Retinal pigment epithelial cell (primary cell): ENCODE results near the gene ANGEL2.
A peak's percentile ranks its signal among the peaks of the same experiment; 100 is the strongest.

Experiments
- DNase-seq: peaks from one replicate; pipeline ENCODE4 v3.0.0-alpha.2; 2010; ENCODE audit warnings: low read depth
- H3K4me3 ChIP-seq: 2 replicates; pipeline ENCODE4 v1.5.1; 2011; ENCODE audit warnings: mild to moderate bottlenecking, low read length, control low read depth, moderate library complexity
- TF ChIP-seq, protein P1 (sequence below): conservative IDR thresholded peaks from 2 replicates; pipeline ENCODE4 v1.5.1; 2011; ENCODE audit warnings: low read depth, low read length, control low read depth, inconsistent platforms

Gene ANGEL2

DNA sequence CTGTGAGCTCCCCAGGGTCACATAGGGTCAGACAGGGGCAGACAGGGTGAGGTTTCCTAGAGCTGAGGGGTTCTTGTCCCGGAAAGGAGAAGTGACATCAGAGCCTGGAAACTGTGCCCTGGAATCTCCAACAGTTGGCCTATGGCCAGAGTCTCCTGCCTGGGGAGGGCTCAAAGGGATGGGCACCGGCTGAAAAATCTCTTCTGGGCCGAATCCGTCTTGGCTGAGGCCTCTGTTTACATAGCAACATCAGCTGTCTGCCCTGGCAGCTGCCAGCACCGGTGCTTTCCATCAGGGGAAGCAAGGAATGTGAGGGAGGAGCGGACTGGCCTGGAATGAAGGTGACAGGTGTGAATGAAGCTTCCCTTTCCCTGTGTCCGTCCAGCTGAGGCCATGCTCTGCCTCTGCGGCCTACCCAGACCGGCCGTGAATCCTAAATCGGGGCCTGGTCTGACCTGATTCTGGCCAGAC lies 34.6 kb downstream of the ANGEL2 start:
- no peak overlapping the region for H3K4me3 ChIP-seq
- DNase-seq = peak; percentile 64

DNA sequence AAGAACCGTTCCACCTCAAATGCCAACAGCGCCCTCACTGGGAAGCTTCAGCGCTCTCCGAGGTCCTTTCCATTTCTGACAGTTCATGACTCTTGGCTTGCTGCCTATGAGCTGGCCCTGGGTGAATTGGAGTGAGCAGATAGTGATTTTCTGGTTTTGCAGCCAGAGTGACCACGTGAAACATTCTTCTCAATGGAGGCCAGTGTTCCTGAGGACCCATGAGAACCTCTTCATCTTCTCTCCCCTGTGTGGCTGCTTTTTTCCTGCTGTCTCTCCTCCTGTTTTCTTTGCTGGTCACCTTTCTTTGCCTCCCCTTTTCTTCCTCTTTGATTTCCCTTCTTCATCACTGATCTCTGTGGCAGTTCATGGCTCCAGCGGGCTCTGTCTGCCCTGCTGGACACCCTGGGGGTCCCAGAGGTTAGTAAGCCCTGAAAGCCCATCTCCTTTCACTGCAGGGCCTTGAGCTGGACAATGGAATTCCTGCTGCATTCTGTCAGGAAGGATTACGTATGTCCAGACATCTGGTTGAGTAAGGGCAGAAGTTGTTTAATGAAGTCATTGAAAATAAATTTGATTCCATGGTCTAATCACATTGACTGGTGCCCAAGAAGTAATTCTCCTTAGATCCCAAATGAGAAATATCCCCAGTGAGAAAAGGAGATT lies 35.4 kb downstream of the ANGEL2 start:
- DNase-seq = peak; percentile 30
- TF ChIP-seq, protein P1, sequence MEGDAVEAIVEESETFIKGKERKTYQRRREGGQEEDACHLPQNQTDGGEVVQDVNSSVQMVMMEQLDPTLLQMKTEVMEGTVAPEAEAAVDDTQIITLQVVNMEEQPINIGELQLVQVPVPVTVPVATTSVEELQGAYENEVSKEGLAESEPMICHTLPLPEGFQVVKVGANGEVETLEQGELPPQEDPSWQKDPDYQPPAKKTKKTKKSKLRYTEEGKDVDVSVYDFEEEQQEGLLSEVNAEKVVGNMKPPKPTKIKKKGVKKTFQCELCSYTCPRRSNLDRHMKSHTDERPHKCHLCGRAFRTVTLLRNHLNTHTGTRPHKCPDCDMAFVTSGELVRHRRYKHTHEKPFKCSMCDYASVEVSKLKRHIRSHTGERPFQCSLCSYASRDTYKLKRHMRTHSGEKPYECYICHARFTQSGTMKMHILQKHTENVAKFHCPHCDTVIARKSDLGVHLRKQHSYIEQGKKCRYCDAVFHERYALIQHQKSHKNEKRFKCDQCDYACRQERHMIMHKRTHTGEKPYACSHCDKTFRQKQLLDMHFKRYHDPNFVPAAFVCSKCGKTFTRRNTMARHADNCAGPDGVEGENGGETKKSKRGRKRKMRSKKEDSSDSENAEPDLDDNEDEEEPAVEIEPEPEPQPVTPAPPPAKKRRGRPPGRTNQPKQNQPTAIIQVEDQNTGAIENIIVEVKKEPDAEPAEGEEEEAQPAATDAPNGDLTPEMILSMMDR = no peak

More for the DNA sequence above, 34.6 kb downstream of the ANGEL2 start:
- TF ChIP-seq, protein P1 = no peak

DNA sequence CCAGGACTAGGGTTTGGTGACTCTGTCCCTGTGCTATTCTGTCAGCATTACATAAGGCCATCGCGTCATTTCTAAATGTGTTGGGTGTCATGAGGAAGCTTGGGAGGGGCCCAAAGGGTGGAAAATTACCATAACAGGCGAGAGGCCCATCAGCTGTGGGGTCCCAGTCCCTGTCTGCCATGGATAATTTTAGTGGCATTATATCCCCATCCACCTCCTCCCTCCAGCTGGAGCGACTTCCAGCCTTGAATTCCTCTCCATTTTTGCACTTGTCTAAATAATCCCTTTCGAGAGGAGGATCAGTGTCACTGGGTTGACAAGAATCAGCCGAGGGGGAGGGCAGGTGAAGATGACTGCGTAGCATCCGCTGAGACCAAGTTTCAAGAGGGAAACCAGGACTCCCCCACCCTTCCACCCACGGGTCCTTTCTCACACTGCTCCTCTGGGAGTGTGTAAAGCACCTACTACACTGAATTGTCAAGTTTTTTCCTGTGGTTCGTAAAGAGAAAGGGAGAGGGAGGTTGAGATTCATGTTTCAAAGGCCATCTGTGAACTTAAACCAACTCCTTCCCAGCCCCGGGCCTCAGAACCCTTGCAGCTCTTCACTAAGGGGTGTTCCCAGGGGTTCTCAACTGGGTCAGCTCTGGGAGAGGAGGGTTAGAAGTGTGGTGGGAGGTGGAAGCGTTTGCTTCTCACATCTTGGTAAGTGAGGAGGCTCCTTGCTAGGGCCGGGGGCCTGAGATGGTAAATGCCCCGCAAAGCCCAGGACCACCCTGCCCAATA lies 36.1 kb downstream of the ANGEL2 start:
- DNase-seq = no peak
- no peak overlapping the region for H3K4me3 ChIP-seq
- TF ChIP-seq, protein P1 = no peak

More for the DNA sequence above, 35.4 kb downstream of the ANGEL2 start:
- H3K4me3 ChIP-seq = no peak overlapping the region

DNA sequence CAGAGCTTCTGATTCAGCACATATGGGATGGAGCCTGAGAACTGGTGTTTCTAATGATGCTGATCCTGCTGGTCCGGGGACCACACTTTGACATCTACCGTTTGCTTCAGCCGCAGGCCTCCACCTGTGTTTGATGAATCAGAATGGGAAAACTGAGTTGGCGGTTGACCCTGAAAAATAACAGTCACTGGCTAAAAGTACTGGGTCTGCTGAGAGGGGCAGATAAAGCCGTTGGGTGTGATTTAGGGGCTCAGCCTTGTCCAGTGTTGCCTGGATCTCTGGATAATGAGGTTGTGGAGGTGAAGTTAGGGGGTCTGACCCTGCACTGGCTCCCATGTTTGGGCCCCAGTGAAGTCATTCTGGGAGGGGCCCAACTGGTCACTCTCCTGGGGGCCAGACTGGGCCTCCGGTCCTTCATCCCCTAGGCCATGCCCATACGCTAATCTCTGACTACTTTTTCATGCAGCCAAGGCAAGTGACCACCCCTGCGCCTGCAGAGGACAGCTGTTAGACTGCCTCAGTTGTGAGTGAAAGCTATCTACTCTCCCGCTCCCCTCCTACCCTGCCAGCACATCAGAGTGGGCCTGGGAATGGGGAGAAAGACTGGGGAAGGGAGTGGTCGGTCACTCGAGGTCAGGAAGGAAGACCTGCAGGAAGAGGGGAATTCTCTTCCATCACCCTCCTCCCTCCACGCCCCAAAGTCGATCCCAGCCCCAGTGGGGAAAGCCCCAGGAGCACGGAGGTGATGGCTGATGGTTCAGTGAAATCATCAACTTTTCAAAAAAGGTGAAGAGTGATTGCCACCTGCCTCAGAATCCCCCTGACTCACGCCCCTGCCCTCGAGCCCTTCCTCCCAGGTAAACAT lies 37.7 kb downstream of the ANGEL2 start:
- TF ChIP-seq, protein P1 = no peak
- no peak overlapping the region for H3K4me3 ChIP-seq
- no peak for DNase-seq

DNA sequence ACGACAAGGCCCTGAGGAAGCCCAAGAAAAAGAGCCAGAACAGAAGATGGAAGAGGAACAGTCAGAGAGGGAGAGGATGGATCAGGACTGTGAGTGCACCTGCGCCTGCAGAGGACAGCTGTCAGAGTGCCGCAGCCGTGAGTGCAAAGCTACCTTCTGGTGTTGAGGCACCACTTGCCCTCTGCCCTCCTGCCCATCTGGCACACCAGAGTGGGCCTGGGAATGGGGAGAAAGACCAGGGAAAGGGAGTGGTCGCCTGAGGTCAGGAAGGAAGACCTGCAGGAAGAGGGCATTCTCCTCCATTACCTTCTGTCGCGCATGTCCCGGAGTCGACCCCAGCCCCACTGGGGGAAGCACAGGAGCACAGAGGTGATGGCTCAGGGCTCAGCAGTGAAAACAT lies 39.1 kb downstream of the ANGEL2 start:
- no peak overlapping the region for H3K4me3 ChIP-seq
- no peak for DNase-seq
- TF ChIP-seq, protein P1 = no peak

DNA sequence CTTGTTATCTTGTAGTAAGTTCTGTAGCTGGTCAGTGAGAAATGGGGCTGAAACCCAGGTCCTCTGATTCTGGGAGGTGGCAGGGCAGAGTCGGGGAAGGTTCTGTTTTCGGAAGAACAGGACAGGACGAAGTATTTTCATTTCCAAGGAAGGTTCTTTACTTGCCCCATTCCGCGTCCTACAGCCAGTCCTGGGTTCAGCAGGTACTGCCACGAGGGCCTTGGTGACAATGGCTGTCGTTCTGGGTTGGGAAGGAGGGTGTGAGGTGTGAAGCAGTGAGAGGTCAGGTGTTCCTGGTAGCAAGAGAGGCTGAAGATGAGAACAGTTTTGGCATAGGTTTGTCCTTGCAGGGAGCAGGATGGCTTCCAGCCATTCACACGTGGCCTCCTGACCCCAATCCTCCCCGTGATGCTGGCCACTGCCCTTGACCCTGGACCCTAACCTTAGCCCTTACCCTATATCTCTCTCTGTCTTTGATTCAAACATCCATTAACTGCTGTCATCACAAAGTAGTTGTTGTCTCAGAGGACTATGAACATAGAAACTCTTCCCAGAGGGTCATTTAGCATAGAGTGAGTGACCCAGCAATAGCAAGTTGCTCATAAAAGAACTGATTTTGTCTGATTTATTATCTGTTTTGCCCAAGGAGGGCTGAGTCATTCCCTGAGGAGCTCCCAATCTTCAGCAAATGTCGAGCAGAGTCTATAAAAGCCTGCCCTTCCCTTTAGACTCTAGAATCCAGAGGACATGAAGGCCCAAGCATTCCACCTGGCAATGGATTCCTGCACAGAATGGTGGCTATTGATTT lies 40.4 kb downstream of the ANGEL2 start:
- no peak for DNase-seq
- no peak overlapping the region for H3K4me3 ChIP-seq
- TF ChIP-seq, protein P1 = no peak
